Erythroblast (primary cell): ENCODE measurements around the gene TXNL1.
"Not testable (repeated sequence)": the region's sequence is repeated elsewhere in the genome, so short reads cannot be mapped to it uniquely, and the experiment has no call there.

Source experiments
- DNase-seq, 2 experiments: peaks; one replicate each; lab custom pipeline; 2025; lab: John Stamatoyannopoulos, UW
- GATA1 ChIP-seq: IDR thresholded peaks from 2 replicates; pipeline ENCODE4 v1.6.1; 2011; ENCODE audit warnings: low read depth, mild to moderate bottlenecking, control low read depth, low read length, moderate library complexity
- POLR2A ChIP-seq: IDR thresholded peaks from 2 replicates; pipeline ENCODE4 v1.6.1; 2011; ENCODE audit warnings: mild to moderate bottlenecking, low read length

Gene TXNL1

DNA sequence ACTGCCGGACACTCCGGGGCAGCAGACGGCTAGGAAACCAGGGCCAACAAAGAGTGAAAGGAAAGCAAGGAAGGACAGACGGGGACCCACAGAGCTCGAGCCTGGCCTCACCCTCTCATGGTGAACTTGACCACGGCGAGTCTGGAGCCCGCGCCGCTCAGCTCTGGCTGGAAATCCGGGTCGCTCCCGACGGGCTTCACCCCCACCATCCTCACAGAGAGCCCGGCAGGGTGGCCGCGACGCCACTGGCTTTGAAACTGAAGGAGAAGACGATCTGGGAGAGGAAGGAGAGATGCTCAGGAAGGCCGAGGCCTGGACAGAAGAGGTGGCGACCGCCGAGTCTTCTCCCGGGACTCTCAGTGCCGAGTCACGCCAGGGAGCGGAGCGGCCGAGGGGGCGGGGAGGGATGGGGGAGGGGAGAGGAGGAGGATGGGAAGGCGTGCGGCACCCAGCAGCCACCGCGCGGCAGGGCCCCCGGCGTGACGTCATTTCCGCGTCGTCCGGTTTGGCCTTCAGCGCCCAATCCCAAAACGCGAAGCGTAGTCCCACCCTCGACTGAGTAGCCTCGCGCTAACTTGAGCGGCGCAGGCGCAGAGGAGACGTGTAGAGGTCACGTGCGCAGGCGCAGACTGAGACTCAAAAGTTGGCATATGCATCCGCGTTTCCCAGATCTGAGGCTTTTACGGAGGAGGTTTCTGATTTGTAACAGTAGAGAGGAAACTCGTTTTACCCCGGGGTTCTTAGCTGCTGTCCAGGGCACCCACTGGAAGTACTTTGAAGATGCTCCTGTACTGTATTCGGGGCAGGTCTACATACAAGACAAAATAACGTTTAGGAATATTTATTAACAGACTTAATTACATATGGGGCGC lies at the start of gene TXNL1:
Gene TXNL1, minus strand, starts transcription at position 361 of the 872 bp plus-strand sequence. Its CDS starts 152 bp downstream, at position 209.
- peak; percentile 100 for DNase-seq
- TF ChIP-seq POLR2A (peak; percentile 78), GATA1 (no peak)

DNA sequence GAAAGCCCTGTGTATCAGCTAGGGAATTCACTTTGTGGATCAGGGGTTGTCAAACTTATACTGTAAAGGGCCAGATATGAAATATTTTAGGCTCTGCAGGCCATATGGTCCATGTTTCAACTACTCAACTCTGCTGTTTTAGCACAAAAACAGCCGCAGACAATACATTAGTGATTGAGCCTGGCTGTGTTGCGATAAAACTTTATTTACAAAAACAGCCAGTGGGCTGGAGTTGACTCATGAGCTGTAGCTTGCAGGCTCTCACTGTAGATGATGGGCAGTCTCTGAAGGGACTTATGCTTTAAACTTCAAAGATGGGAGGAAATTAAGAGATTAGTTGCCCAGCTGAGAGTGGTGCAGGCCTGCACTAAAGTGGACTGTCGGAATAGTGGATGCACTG lies 45.9 kb upstream of the TXNL1 start:
- no peak for DNase-seq
- TF ChIP-seq POLR2A = no peak
- TF ChIP-seq GATA1 = no peak

DNA sequence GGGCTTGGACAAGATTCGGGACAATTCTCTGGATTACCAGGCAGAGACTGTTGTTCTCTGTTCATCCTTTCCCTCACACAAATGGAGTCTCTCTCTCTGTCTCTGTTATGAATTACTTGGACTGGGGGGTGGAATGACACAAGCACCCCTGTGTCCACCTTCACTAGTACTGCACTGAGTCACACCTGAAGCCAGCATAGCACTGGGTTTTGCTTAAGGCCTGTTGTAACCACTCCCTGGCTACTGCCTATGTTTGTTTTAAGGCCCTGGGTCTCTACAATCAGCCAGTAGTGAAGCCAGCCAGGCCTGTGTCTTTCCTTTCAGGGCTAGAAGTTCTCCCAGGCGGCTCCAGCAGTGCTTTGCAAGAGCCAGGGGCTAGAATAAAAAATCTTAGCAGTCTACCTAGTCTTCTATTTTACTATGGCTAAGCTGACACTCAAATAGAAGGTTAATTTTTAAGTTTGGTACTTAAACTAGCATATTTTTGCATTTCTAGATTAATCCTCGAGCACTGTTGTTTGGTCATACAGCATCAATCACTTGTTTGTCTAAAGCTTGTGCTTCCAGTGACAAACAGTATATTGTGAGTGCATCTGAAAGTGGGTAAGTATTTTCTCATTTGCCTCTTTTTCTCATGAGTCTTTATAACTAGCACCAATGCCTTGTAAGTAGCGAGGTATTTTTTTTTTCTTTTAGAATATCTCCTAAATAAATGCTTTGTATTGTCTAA lies 40.6 kb upstream of the TXNL1 start:
- no peak for DNase-seq
- TF ChIP-seq GATA1 (no peak), POLR2A (no peak)

DNA sequence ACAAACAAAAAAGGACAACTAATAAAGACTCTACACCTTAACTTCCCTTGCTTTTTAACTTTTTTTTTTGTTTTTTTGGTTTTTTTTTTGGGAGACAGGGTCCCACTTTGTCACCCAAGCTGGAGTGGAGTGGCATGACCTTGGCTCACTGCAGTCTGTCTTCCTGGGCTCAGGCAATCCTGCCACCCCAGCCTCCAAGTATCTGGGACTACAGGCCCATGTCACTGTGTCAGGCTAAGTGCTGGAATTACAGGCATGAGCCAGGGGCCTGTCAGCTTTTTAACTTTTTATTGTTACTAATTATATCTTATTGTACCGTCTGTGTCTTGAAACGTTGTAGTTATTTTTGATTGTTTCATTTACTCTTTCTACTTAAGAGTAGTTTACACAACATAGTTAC lies 38.2 kb upstream of the TXNL1 start:
- TF ChIP-seq GATA1 (no peak), POLR2A (no peak)
- no peak for DNase-seq

DNA sequence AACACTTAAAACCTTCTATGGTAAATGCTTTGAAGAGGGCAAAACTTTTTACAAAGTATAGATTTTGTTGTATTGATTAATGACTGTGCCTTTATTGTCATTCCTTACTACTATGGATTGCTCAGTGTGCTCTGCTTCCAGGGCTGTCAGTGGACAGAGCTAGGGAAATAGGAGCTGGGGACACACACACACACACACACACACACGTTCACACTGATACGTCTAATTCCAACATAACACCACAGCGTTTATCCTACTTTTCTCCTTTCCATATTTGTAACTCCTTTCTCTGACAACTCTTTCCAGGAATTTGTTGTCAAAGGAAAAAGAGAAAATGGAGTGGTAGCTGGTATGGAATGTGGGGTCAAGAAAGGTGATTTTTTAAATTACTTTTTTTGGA lies 34.6 kb upstream of the TXNL1 start:
- no peak for TF ChIP-seq POLR2A
- TF ChIP-seq GATA1 = no peak
- no peak for DNase-seq

DNA sequence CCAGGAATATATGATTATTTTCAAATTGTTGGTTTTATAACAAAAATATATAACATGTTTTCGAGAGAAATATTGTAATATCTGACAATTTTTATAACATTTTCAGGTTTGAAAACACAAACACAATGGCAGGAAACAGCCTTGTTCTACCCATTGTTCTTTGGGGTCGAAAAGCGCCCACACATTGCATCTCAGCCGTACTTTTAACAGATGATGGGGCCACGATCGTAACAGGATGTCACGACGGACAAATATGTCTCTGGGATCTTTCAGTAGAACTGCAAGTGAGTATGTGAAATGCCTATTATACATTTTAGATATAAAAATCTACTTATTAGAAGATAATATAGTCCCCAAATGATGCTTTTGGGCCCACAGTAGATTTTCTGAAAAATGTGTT lies 34.0 kb upstream of the TXNL1 start:
- DNase-seq = no peak
- no peak for TF ChIP-seq GATA1
- TF ChIP-seq POLR2A = no peak

DNA sequence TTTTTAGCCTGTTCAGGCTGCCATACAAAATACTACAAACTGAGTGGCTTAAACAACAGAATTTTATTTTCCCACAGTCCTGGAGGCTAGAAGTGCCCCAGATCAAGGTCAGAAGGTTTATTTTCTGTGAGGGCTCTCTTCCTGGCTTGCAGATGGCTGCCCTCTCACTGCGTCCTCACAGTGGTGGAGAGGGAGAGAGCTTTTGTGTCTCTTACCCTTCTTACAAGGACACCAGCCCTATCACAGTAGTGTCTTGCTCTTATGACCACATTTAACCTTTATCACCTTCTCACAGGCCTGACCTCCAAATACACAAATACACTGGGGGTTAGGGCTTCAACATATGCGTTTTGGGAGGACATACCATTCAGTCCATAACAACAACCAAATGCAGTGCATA lies 24.5 kb upstream of the TXNL1 start:
- TF ChIP-seq GATA1 (no peak), POLR2A (no peak)
- DNase-seq = peak; percentile 55 to 85

DNA sequence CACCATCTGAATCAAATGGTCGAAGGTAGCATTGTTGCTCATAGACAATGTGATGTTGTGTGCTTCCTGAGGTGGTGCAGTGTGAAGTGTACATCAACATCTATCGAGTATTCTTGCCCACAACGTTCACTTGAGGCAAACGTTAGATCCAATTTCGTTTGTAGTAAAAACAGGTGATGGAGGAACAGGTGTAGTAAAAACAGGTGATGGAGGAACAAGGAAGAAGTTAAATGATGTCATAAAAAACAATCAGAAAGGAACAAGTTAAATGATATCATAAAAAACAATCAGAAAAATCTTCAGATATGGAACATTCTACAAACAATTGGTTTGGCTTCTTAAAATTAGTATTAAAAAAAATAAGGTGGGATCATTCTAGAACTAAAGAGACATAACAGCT lies 24.1 kb upstream of the TXNL1 start:
- TF ChIP-seq POLR2A = no peak
- no peak for TF ChIP-seq GATA1
- no peak for DNase-seq

DNA sequence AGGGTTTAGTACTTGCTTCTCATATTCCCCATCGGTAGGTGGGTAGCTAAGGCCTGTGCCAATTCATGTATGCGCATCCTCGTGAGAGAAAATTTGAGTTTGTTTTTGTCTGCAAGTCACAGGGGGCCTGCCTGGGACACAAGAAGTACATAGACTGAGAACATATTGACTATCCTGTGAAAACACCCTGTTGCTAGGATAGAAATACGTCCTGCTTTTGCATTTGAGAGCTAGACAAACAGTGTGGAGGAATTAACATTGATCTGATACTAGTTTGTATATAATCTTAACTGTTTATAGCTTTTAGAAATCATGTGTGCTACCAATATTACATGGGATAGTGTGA lies 23.6 kb upstream of the TXNL1 start:
- TF ChIP-seq GATA1 = no peak
- TF ChIP-seq POLR2A = no peak
- no peak for DNase-seq

DNA sequence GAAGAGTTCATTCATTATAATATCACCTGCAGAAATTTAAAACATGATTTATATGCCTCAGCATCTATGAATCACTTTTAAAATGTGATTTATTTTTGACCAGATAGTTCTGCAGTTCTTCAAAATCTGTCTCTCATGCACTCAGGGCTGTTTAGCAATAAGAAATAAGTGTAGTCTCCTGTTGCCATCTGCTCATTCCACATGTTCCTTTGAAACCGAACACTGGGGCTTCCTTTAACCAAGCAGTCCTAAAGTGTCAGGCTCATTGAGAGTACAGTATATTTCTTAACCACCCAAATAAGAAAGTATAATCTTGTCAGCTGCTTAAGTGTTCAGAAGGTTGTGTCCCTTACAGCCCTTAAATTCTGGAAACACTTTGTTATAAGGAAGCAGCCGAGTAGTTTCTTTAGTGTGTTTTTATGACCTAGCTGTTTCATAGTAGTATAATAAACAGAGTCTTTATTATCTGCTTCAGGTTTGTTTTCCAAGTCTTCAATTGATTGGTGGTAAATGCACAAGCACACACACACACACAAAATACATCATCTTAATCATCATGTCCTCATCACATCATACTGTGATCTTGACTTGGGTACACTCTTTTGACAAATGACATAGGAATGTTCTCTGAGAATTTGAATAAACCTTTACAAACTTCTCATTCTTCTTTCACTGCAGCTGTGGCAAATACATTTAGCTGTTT lies 23.1 kb upstream of the TXNL1 start:
- TF ChIP-seq GATA1 = no peak
- no peak for TF ChIP-seq POLR2A
- DNase-seq = no peak

DNA sequence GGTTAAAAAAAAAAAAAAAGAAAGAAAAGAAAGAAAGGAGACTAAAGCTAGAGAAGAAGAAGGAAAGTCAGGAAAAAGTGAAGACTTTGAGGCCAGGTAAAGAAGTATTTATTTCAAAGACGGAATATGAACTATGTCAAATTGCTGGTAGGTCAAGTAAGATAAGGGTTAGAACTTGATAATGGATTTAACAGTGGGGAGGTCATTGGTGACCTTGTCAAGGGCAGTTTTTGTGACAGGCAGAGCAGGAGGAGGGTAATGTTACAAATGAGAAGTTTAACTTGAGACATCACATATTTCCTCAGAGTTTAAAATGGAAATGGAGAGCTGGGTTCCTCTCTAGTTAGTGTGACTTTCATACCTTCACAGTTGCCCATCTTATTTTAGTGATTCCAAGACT lies 22.3 kb upstream of the TXNL1 start:
- TF ChIP-seq GATA1 (no peak), POLR2A (no peak)
- DNase-seq = peak in 1 of 2 experiments; percentile 34

DNA sequence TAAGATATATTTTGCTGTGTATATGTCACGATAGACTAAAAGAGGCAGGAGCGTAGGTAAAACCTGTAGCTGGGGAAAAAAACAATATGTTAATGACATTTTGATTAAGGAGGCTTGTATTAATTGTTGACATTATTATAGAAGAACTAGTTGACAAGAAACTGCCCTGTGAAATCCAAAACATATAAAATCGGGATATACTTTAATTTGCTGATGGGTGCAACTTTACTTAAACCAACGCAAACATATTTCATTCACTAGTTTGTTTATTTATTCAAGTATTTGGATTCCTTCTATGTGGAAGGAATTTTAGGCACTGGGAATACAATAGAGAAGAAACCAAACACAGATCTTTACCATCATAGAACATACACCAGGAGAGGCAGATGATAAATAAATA lies 20.7 kb upstream of the TXNL1 start:
- no peak for DNase-seq
- no peak for TF ChIP-seq GATA1

DNA sequence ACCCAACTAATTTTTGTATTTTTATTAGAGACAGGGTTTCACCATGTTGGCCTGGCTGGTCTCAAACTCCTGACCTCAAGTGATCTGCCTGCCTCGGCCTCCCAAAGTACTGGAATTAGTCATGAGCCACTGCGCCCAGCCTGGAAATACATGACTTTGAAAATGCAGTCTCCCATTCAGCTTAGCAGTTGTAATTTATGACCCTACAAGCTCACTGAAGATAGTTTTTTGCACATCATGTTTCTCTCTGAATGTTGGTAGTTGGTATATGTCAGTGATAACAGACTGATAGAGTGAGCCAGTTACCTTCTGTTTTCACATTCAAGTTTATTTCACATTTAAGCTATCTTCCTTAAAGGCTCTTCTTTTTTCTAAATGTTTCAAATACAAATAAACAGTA lies 19.9 kb upstream of the TXNL1 start:
- no peak for TF ChIP-seq POLR2A
- TF ChIP-seq GATA1 = no peak
- DNase-seq = no peak

DNA sequence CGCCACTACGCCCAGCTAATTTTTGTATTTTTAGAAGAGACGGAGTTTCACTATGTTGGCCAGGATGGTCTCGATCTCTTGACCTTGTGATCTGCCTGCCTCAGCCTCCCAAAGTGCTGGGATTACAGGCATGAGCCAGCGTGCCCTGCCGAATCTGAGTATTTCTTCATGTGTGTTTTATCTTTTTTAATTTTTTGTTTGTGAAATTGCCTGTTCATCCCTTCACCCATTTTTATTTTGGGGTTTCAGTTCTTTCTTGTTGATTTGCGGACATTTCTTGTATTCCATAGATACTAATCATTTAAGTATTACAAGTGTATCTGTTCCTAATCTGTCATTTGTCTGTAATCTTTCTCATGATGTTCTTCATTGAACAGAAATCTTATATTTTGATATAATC lies 15.9 kb upstream of the TXNL1 start:
- not testable (repeated sequence) for DNase-seq

DNA sequence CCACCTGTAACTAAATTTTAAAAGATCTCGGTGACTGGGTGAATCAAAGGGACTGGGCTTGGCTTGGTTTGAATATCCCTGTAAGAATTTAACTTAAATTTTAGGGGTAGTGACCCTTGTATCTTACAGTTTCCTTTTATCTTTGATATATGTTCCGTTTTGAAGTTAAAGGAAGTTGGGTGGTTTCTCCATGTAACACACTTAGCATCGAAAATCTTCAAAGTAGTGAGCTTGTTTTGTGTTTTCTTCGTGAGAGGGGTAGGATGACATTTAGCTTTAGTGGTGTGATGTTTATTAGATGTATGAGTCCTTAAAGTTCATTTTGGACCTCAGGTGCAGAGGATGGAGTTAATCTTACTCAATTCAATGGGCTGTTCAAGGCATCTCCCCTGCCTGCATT lies 14.4 kb upstream of the TXNL1 start:
- TF ChIP-seq GATA1 = no peak
- TF ChIP-seq POLR2A = no peak
- DNase-seq = no peak
